Sciatic nerve (tissue), 2 donors: ENCODE results near the gene MAP4K3. TPM values are rescaled to one million over a fixed set of nuclear protein-coding genes. Genes with fewer than 3 reads are reported as not detected.
"Not testable (repeated sequence)": the region's sequence is repeated elsewhere in the genome, so short reads cannot be mapped to it uniquely, and the experiment has no call there.

Experiments
- ATAC-seq: fragments of 200-7000 bp; cut with Tn5 transposase; one replicate; pipeline ENCODE4 v1.9.1; 2020; ENCODE audit warnings: mild to moderate bottlenecking, moderate library complexity
- DNase-seq: peaks from one replicate; pipeline ENCODE4 v3.0.0-alpha.2; 2020; ENCODE audit warnings: low spot score
- intact Hi-C: fragments of 100-400 bp; cut with DNase I; formaldehyde crosslinking; loops from one replicate; pipeline ENCODE4 v1.14.2; 2022
- total RNA-seq: library from RNA; stranded (reverse); fragmentation: NEBNext Ultra II Directional; extraction: Animal tissue kit (Norgen Biotek cat#: 25700); gene quantifications from one replicate; pipeline ENCODE4 v1.2.1, GENCODE V29; 2021
- donor health status: DM: no; HTN: no; CAD: no.
- donor health status: DM: no; HTN: no; CAD: no.

The MAP4K3 gene
- total RNA-seq, 1 donor from 2014 or later, result 50.4 TPM

- no peak for ATAC-seq
- intact Hi-C loops, result no loop called here
- no peak for DNase-seq
These were observed 102.6 kb downstream of the MAP4K3 start for GRCh38 chr2:39334529-39334928.

GRCh38 chr2:39326644-39327043 is 110.4 kb downstream of the MAP4K3 start:
- ATAC-seq (no peak), DNase-seq (no peak)
- intact Hi-C loops, result no loop called here

GRCh38 chr2:39325966-39326365 is 111.1 kb downstream of the MAP4K3 start:
- no peak for DNase-seq
- ATAC-seq, result no peak
- intact Hi-C loops, result no loop called here

- intact Hi-C loops, ATAC-seq, DNase-seq: not testable (repeated sequence)
These were observed 115.7 kb downstream of the MAP4K3 start for GRCh38 chr2:39321056-39322035.

GRCh38 chr2:39320162-39320561 is 116.9 kb downstream of the MAP4K3 start:
- ATAC-seq (no peak), DNase-seq (no peak)
- intact Hi-C loops, result no loop called here

- no peak for ATAC-seq
- DNase-seq, result no peak
- intact Hi-C loops, result no loop called here
These were observed 123.5 kb downstream of the MAP4K3 start for GRCh38 chr2:39313575-39313974.

- DNase-seq (no peak), ATAC-seq (no peak)
- intact Hi-C loops, result no loop called here
These were observed 125.6 kb downstream of the MAP4K3 start for GRCh38 chr2:39311469-39311868.

GRCh38 chr2:39308778-39309177 is 128.3 kb downstream of the MAP4K3 start:
- DNase-seq, result no peak
- ATAC-seq, result no peak
- intact Hi-C loops, result no loop called here

- intact Hi-C loops, result no loop called here
- ATAC-seq (no peak), DNase-seq (no peak)
These were observed 130.5 kb downstream of the MAP4K3 start for GRCh38 chr2:39306626-39307025.

- no peak for ATAC-seq
- intact Hi-C loops, result no loop called here
These were observed 132.4 kb downstream of the MAP4K3 start for GRCh38 chr2:39304729-39305128.

GRCh38 chr2:39304200-39304599 is 132.9 kb downstream of the MAP4K3 start:
- intact Hi-C loops, result no loop called here
- ATAC-seq (no peak), DNase-seq (no peak)

More at GRCh38 chr2:39304729-39305128, 132.4 kb downstream of the MAP4K3 start:
- DNase-seq, result no peak

- DNase-seq (no peak), ATAC-seq (no peak)
- intact Hi-C loops, result no loop called here
These were observed 135.7 kb downstream of the MAP4K3 start for GRCh38 chr2:39301352-39301751.

GRCh38 chr2:39300044-39300978 is 136.8 kb downstream of the MAP4K3 start:
- DNase-seq (no peak), ATAC-seq (no peak)
- intact Hi-C loops, result no loop called here

- intact Hi-C loops, result no loop called here
- DNase-seq (no peak), ATAC-seq (no peak)
These were observed 146.7 kb downstream of the MAP4K3 start for GRCh38 chr2:39290433-39290832.

- ATAC-seq (no peak), DNase-seq (no peak)
- intact Hi-C loops, result no loop called here
These were observed 147.5 kb downstream of the MAP4K3 start for GRCh38 chr2:39289609-39290008.

- no peak for DNase-seq
- intact Hi-C loops, result no loop called here
- ATAC-seq, result no peak
These were observed 153.5 kb downstream of the MAP4K3 start for GRCh38 chr2:39283561-39283960.

GRCh38 chr2:39281391-39281790 is 155.7 kb downstream of the MAP4K3 start:
- DNase-seq, result no peak

GRCh38 chr2:39275016-39275415 is 162.1 kb downstream of the MAP4K3 start:
- ATAC-seq (no peak), DNase-seq (no peak)
- intact Hi-C loops, result no loop called here

More at GRCh38 chr2:39281391-39281790, 155.7 kb downstream of the MAP4K3 start:
- ATAC-seq, result no peak
- intact Hi-C loops, result no loop called here

- DNase-seq (no peak), ATAC-seq (no peak)
- intact Hi-C loops, result no loop called here
These were observed 167.1 kb downstream of the MAP4K3 start for GRCh38 chr2:39269941-39270340.
